Type B pancreatic cell (in vitro differentiated cells): ENCODE data around the gene SLC25A21. TPM values are rescaled to one million over a fixed set of nuclear protein-coding genes. Genes with fewer than 3 reads are reported as not detected.

Experiments
- DNase-seq: peaks from one replicate; pipeline ENCODE4 v3.0.0; 2021; ENCODE audit warnings: mixed read lengths; ENCODE audit not compliant: unreplicated experiment; ENCODE audit errors: extremely low spot score
- H3K27ac Mint-ChIP-seq: 2 replicates; pipeline ENCODE4 v1.8.0; 2021; ENCODE audit warnings: mild to moderate bottlenecking, mixed read lengths
- H3K27me3 Mint-ChIP-seq: 2 replicates; pipeline ENCODE4 v1.8.0; 2021; ENCODE audit warnings: mixed read lengths
- H3K36me3 Mint-ChIP-seq: 2 replicates; pipeline ENCODE4 v1.8.0; 2021; ENCODE audit warnings: mixed read lengths
- H3K4me1 Mint-ChIP-seq: one replicate; pipeline ENCODE4 v1.8.0; 2021; ENCODE audit warnings: mixed read lengths; ENCODE audit not compliant: unreplicated experiment
- H3K4me3 Mint-ChIP-seq: 2 replicates; pipeline ENCODE4 v1.8.0; 2021; ENCODE audit warnings: mild to moderate bottlenecking, mixed read lengths
- H3K9me3 Mint-ChIP-seq: 2 replicates; pipeline ENCODE4 v1.8.0; 2021; ENCODE audit warnings: mixed read lengths
- total RNA-seq: library from RNA; stranded (reverse); gene quantifications from 2 replicates; pipeline ENCODE4 v1.2.1, GENCODE V29; 2021; ENCODE audit warnings: low replicate concordance
- TF ChIP-seq, protein P1 (sequence below): fragments of 200-600 bp; sonication (generic); conservative IDR thresholded peaks from 2 replicates; pipeline ENCODE4 v1.5.0; 2021; ENCODE audit warnings: antibody characterized with exemption, mild to moderate bottlenecking

The SLC25A21 gene
- total RNA-seq, 1 donor from 2014 or later, result 0.58 TPM

DNA sequence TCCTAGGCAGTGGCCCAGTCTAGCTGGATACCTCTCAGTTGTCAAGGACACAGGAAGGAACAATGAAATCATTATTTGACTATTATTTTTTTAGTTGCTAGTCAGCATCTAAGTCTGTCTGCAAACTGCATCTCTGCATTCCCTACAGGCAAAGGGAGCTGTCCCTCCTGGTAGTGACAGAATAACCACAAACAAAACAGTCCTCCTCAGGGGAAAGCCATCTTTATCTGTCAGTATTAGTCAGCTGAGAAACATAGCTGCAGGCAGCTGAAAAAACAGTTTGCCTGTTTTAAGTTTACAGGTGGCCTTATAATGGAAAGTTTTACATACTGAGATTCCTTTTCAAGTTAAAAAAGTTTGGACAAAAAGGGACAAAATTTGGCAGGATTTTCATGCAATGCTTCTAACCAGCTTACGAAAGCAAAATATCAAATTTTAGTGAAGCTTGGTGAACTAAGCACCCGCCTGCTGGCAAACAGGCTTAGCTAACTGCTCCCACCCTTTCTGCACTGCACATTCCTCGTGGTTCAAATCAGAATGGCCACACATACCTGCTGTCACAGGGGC is 29.5 kb downstream of the SLC25A21 start:
- no peaks in the 10 kb centered on the region for H3K36me3 Mint-ChIP-seq
- H3K27ac Mint-ChIP-seq, result no peak overlapping the region

DNA sequence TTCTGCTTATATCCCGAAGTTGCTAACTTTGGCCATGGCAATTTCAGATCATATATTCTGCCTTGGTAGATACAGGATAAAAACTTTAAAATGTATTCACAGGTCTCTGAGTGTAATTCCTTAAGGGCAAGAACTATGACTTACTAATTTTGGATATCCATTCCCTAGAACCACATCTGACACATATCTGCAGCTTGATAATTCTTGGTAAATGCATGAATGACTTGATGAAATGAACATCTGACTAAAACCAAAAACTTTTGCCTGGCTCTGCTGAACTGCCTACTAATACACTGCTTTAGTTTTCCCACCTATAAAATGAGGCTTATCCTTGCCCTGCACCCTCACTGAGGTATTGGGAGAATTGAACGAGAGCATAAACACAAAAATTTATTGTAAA is 32.2 kb downstream of the SLC25A21 start:
- peaks cover 13% of the 10 kb centered on the region for H3K4me1 Mint-ChIP-seq
- H3K4me3 Mint-ChIP-seq, result no peak overlapping the region
- no peaks in the 10 kb centered on the region for H3K9me3 Mint-ChIP-seq
- H3K27me3 Mint-ChIP-seq, result peaks cover 42% of the 10 kb centered on the region
- no peak overlapping the region for H3K27ac Mint-ChIP-seq
- DNase-seq, result no peak
- TF ChIP-seq, protein P1, sequence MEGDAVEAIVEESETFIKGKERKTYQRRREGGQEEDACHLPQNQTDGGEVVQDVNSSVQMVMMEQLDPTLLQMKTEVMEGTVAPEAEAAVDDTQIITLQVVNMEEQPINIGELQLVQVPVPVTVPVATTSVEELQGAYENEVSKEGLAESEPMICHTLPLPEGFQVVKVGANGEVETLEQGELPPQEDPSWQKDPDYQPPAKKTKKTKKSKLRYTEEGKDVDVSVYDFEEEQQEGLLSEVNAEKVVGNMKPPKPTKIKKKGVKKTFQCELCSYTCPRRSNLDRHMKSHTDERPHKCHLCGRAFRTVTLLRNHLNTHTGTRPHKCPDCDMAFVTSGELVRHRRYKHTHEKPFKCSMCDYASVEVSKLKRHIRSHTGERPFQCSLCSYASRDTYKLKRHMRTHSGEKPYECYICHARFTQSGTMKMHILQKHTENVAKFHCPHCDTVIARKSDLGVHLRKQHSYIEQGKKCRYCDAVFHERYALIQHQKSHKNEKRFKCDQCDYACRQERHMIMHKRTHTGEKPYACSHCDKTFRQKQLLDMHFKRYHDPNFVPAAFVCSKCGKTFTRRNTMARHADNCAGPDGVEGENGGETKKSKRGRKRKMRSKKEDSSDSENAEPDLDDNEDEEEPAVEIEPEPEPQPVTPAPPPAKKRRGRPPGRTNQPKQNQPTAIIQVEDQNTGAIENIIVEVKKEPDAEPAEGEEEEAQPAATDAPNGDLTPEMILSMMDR, result no peak
- H3K36me3 Mint-ChIP-seq, result no peaks in the 10 kb centered on the region

More for the DNA sequence above, 29.5 kb downstream of the SLC25A21 start:
- Mint-ChIP-seq H3K9me3 (no peaks in the 10 kb centered on the region), H3K4me1 (peaks cover 18% of the 10 kb centered on the region), H3K27me3 (peaks cover 48% of the 10 kb centered on the region), H3K4me3 (no peak overlapping the region)
- no peak for DNase-seq
- TF ChIP-seq, protein P1, result no peak

DNA sequence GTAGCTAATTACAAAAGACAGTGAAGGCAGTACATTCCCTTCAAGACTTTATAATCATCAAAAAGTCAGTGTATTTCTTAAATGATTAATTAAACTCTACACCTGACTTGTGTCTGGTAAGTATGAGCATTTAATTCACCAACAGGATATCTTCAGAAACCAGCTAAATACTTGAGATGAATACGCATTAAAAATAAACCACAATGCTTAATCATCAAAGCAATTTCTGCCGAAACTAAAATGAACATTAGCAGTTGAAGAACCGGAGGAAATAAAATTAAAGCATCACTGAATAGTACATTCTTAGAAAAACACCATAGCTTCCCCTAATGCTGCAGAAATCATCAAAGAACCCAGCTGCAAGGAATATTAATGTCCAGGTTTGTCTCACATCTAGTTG is 32.7 kb downstream of the SLC25A21 start:
- no peak overlapping the region for H3K27ac Mint-ChIP-seq
- no peaks in the 10 kb centered on the region for H3K9me3 Mint-ChIP-seq

DNA sequence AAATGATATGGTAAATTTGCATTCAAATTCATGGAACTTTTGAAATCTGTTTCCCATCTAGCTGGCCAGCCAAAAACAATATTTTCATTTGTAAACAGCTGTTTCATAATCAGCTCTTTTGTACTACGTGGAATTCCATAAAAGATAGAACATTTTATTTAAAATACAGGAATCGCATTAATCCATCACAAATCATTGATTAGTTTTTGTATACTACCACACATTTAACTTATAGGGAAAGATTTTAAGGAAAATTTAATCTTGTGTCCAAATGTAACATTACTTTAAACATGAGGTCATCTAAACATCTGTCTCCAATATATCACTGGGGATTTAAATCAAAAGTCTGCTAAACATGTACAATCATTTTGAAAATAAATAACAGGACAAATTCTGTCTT is 33.5 kb downstream of the SLC25A21 start:
- Mint-ChIP-seq H3K4me3 (no peak overlapping the region), H3K4me1 (peaks cover 12% of the 10 kb centered on the region), H3K36me3 (no peaks in the 10 kb centered on the region), H3K27me3 (peaks cover 42% of the 10 kb centered on the region), H3K27ac (no peak overlapping the region), H3K9me3 (no peaks in the 10 kb centered on the region)
- TF ChIP-seq, protein P1, result no peak
- DNase-seq, result no peak

More for the DNA sequence above, 32.7 kb downstream of the SLC25A21 start:
- Mint-ChIP-seq H3K4me3 (no peak overlapping the region), H3K4me1 (peaks cover 13% of the 10 kb centered on the region), H3K27me3 (peaks cover 42% of the 10 kb centered on the region), H3K36me3 (no peaks in the 10 kb centered on the region)
- DNase-seq, result no peak
- TF ChIP-seq, protein P1, result no peak

DNA sequence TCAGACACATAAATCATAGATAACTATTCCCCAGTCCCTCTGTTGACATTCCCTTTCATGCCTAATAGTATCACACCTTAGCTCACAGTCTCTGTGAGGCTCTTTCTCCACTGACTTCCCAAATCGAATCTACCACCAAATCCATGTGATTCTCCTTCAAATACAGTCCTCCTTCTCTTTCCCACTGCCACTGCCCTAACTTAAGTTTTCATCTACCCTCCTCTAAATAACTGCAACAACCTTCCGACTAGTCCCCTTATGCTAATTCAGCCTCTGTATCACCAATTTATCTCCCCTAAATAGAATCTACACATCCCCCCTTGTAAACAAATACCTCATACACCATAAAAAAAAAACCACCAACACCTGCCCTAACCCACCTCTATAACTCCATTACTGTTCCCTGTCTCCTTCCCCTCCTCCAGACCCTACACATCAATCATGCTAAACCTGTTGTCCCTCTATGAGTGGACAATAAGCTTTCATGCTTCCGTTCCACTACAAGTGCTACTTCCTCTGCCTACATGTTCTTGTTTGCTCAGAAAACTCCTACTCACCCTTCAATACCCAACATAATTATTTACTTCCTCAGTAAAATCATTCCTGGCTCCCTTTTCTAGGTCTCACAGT is 39.0 kb downstream of the SLC25A21 start:
- no peaks in the 10 kb centered on the region for H3K36me3 Mint-ChIP-seq
- H3K4me1 Mint-ChIP-seq, result no peaks in the 10 kb centered on the region
- no peaks in the 10 kb centered on the region for H3K9me3 Mint-ChIP-seq
- no peak for DNase-seq
- TF ChIP-seq, protein P1, result no peak
- no peak overlapping the region for H3K27ac Mint-ChIP-seq
- no peak overlapping the region for H3K4me3 Mint-ChIP-seq
- peaks cover 28% of the 10 kb centered on the region for H3K27me3 Mint-ChIP-seq
